Measurements from ENCODE around the gene FGFR2.

Gene FGFR2

DNA sequence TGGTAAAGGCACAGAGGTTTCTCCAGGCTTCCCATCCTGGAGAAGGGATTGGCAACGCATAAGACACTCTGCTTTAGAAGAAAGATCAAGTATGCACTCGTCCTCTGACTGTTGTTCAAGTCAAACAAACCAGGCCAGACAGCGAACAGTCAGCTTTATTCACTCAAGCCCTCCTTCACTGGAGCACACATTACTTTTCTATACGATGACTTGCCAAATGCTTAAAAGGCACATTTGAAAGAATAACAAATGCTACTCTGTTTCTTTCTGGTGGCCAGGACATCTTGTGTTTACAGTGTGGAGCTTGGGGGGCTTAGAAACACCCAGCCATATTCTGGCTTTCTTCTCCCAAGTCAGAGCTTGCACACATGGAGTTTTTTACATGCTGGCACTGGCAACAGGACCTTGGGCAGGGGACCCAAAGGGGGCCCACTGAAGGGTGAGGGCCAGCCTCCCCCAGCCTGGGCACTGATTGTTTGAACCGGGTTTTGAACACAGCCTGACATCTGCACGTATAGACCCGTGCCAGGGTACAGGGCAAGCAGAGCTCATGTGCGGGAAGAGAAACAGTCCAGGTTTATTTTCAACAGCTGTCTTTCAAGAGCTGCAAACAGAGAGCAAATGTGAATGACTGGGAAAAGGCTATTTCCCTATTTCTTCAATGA is 33.3 kb upstream of the FGFR2 start:
- H3K36me3 ChIP-seq (ENCODE audit: insufficient read depth), result no peaks in the 10 kb centered on the region
- H3K4me3 ChIP-seq (IDR thresholded peaks at IDR 0.05; ENCODE audit: insufficient read depth, low read depth, low read length), result no peak overlapping the region
- no peak overlapping the region for H3K9ac ChIP-seq
- no peaks in the 10 kb centered on the region for H3K4me1 ChIP-seq (ENCODE audit: low read depth, poor library complexity, severe bottlenecking)
- TF ChIP-seq, protein P1, sequence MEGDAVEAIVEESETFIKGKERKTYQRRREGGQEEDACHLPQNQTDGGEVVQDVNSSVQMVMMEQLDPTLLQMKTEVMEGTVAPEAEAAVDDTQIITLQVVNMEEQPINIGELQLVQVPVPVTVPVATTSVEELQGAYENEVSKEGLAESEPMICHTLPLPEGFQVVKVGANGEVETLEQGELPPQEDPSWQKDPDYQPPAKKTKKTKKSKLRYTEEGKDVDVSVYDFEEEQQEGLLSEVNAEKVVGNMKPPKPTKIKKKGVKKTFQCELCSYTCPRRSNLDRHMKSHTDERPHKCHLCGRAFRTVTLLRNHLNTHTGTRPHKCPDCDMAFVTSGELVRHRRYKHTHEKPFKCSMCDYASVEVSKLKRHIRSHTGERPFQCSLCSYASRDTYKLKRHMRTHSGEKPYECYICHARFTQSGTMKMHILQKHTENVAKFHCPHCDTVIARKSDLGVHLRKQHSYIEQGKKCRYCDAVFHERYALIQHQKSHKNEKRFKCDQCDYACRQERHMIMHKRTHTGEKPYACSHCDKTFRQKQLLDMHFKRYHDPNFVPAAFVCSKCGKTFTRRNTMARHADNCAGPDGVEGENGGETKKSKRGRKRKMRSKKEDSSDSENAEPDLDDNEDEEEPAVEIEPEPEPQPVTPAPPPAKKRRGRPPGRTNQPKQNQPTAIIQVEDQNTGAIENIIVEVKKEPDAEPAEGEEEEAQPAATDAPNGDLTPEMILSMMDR (conservative IDR thresholded peaks at IDR 0.05; ENCODE audit: low read depth, low read length), result no peak
- no peaks in the 10 kb centered on the region for H4K20me1 ChIP-seq (ENCODE audit: insufficient read depth)
- no peaks in the 10 kb centered on the region for H3K27me3 ChIP-seq (ENCODE audit: insufficient read depth, low read depth)
- H3K79me2 ChIP-seq (ENCODE audit: insufficient read depth, low read depth), result no peaks in the 10 kb centered on the region
- H2AFZ ChIP-seq (ENCODE audit: low read depth), result no peak overlapping the region
- no peak overlapping the region for H3K27ac ChIP-seq
- no peak overlapping the region for H3K4me2 ChIP-seq

DNA sequence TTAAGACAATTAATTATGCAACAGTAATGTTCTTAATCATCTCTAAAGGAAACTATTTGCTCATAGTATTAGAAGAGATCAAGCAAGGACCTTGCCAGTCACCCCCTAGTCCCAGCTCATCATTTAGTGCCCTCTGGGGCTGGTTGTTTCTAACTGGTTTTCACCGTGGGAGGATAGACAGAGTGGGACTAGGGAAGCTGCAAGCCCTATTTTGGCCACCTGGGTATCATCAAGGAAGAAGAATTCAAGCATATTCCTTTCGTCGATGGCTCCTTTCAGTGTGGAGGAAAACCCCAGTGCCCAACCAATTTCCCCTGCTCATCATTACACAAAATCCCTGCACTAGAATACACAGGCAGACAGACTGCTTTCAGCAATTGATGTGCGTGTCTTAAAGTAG is 30.6 kb upstream of the FGFR2 start:
- no peaks in the 10 kb centered on the region for H3K27me3 ChIP-seq (ENCODE audit: insufficient read depth, low read depth)
- H4K20me1 ChIP-seq (ENCODE audit: insufficient read depth), result no peaks in the 10 kb centered on the region
- no peaks in the 10 kb centered on the region for H3K36me3 ChIP-seq (ENCODE audit: insufficient read depth)
- no peak overlapping the region for H3K27ac ChIP-seq
- no peaks in the 10 kb centered on the region for H3K4me1 ChIP-seq (ENCODE audit: low read depth, poor library complexity, severe bottlenecking)
- no peak overlapping the region for H3K4me2 ChIP-seq
- H3K79me2 ChIP-seq (ENCODE audit: insufficient read depth, low read depth), result no peaks in the 10 kb centered on the region
- no peak overlapping the region for H2AFZ ChIP-seq (ENCODE audit: low read depth)
- no peak overlapping the region for H3K4me3 ChIP-seq (IDR thresholded peaks at IDR 0.05; ENCODE audit: insufficient read depth, low read depth, low read length)
- TF ChIP-seq, protein P1 (conservative IDR thresholded peaks at IDR 0.05; ENCODE audit: low read depth, low read length), result no peak
- no peak overlapping the region for H3K9ac ChIP-seq

DNA sequence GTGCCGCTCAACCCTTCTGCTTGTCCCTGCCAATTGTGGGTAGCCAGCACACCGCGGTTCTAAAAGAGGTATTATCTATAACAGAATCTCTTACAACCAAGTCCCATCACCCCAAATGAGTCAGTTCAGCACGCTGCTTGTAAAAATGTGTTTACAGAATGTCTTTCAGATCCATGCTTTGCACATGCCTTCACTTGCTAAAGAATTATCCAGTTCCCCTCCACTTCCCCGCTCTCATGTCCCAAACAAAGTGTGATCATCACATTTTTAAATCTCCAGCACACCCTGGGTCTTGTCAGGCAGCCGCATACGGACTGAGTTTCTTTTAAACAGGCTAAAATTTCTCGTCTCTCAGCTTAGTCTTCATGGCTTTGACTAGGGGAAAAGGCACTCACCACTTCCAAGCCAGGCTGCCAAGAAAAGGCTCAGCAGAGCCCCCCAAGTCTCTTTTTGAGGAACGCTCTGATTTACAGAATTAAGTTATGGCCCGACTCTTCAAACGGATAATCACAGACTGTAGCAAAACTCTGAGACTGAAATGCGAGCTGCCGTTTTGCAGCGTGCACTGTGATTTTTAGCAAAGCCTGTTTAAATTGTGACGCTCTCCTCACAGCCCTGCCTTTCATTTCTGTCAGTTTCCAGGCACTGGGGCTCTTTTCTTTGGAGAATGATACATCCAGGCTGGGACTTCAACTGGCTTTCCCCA is 29.8 kb upstream of the FGFR2 start:
- H3K4me1 ChIP-seq (ENCODE audit: low read depth, poor library complexity, severe bottlenecking), result no peaks in the 10 kb centered on the region
- no peaks in the 10 kb centered on the region for H3K27me3 ChIP-seq (ENCODE audit: insufficient read depth, low read depth)
- no peak overlapping the region for H3K4me3 ChIP-seq (IDR thresholded peaks at IDR 0.05; ENCODE audit: insufficient read depth, low read depth, low read length)
- H3K9ac ChIP-seq, result no peak overlapping the region
- H3K27ac ChIP-seq, result no peak overlapping the region
- TF ChIP-seq, protein P1 (conservative IDR thresholded peaks at IDR 0.05; ENCODE audit: low read depth, low read length), result no peak
- no peak overlapping the region for H2AFZ ChIP-seq (ENCODE audit: low read depth)
- H3K79me2 ChIP-seq (ENCODE audit: insufficient read depth, low read depth), result no peaks in the 10 kb centered on the region
- H3K36me3 ChIP-seq (ENCODE audit: insufficient read depth), result no peaks in the 10 kb centered on the region
- no peak overlapping the region for H3K4me2 ChIP-seq
- no peaks in the 10 kb centered on the region for H4K20me1 ChIP-seq (ENCODE audit: insufficient read depth)

DNA sequence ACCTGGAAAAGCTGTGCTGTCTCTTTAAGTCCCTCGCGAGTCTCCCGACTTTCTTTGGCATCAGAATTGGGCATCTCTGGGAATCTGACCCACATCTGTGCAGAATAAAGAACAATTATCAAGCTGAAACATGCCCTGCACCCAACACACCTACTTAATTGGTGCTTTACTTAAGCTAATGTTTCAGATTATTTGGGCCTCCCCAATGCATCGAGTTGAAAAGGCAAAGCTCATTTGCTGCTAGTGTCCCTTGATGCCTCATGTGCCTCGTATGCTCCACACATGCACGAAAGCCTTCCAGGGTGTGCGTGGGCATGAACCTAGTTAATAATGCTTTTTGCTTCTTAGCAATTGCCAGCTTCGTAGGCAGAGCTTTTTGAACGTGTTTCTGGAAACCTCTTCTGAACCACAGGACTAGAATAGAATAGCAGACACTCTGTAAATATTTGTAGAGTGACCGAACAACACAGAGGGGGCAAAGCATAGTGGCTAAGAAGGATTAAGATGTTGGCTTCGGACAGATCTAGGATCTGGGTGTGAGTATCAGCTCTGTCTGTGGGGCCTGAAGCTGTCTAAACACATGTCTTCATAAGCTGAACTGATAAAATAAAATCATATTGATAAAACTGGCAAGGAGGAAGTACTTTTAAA is 26.7 kb upstream of the FGFR2 start:
- Histone ChIP-seq H3K79me2 (ENCODE audit: insufficient read depth, low read depth) (no peaks in the 10 kb centered on the region), H3K27ac (no peak overlapping the region)

More for the DNA sequence above, 26.7 kb upstream of the FGFR2 start:
- Histone ChIP-seq H3K27me3 (ENCODE audit: insufficient read depth, low read depth) (no peaks in the 10 kb centered on the region), H4K20me1 (ENCODE audit: insufficient read depth) (no peaks in the 10 kb centered on the region), H3K9ac (no peak overlapping the region), H2AFZ (ENCODE audit: low read depth) (no peak overlapping the region), H3K4me1 (ENCODE audit: low read depth, poor library complexity, severe bottlenecking) (no peaks in the 10 kb centered on the region), H3K36me3 (ENCODE audit: insufficient read depth) (no peaks in the 10 kb centered on the region), H3K4me2 (no peak overlapping the region), H3K4me3 (IDR thresholded peaks at IDR 0.05; ENCODE audit: insufficient read depth, low read depth, low read length) (no peak overlapping the region)
- TF ChIP-seq, protein P1 (conservative IDR thresholded peaks at IDR 0.05; ENCODE audit: low read depth, low read length), result no peak
